ENCODE results near the gene SLC8A2.

The SLC8A2 gene

DNA sequence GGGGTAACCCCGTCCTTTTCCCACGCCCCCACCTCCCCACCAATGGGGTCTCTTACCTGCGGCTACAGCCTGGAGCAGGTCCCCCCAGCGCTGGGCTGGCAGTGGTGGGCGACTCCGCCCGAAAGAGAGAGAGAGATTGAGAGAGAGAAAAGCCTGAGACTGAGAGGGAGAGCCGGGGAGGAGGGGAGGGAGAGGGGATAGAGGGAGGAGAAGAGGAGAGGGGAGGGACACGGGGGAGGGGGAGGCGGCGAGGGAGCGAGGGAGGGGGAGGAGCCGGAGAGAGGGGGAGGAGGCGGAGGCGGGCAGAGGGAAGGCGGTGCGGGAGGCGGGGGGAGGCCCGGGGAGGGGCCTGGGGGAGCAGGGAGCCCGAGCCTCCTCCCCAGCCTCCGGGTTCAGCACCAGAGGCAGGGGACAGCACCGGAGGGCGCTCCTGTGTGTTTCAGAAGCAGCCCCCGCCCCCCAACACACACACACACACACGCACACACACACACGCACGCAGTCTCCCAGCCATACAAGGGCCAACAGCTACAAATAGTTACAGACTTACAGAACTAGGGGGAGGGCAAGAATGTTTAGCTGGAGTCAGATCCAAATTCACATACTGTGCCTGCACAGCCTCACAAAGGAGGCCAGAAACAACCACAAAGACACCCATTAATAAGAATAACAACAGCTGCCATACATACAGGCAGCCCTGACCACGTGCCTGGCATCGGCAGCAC lies at the start of gene SLC8A2:
SLC8A2 (minus strand) TSS at position 161 of the 725 bp plus-strand sequence. CDS start 5,490 bp downstream, outside the sequence.
- peak in 1 of 2 experiments; percentile 15 for DNase-seq

DNA sequence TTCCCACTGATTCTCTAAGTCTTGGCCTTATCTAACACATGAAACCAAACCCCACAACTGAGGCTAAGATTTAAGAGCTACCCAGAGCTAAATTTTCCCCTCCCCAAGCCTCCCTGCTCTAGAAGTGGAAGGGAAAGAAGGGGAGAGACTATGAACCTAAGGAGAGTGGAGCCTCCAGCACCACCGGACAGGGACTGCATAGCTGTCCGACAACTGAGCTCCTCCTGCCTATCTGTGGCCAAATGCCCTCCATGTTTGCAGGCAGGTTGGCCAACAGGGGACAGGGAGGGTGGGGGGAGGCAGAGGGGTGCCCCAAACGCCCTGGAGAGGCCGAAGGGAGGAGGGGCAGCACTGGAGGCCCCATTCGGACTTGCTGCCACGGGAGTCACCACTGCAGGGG lies 49.1 kb upstream of the SLC8A2 start:
- DNase-seq = no peak

DNA sequence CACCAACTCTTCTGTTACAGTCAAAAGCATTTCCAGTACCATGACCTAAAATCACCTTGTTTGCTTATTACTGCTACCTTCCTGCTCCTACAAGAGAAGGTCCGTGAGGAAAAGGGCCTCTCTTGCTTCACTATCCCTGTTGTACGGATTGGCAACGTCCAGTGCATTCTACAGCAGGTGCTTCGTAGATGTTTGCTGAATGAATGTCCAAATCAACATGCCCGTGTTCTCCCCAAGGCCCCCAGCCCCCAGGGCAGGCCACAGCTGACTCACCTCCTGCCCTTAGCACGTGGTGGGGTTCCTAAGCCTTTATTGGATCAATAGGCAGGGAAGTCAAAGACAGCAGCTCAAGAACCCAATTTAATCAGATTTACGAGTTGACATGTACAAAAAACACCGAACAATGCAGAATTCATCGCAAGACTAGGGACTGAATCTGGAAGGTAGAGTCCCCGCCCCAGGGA lies 48.7 kb upstream of the SLC8A2 start:
- DNase-seq = no peak

DNA sequence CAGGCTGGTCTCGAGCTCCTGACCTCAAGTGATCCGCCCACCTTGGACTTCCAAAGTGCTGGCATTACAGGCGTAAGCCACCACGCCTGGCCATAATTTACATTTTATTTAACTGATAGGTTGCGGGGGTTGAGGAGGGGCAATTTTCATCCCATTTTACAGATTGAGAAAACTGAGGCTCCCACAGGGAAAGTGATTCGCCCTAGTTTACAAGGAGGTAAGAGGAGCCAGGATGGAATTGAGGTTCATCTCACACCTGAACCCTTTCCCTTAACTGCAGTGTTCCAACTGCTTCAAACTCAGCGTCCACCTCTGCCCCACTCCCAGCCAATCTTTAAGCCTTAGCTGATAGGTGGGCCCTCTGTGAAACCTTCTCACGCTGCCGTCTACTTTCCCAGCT lies 47.2 kb upstream of the SLC8A2 start:
- no peak for DNase-seq

DNA sequence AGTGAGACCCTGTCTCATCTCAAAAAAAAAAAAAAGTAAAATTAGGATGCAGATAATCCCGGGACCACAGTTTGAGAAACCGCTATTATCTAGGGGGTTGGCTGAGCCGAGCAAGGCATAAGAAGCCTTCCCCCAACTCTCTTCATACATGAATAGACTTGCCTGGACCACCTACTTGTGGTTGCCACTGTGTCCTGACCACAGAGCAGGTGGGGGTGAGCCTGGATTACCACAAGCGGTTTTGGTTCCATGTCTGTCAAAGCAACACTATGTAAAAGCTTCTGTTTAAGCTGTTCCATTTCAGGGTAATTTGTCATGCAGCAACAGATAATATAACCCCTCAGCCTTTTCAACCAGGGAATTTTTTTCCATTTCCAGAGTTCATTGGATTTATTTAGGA lies 46.4 kb upstream of the SLC8A2 start:
- no peak for DNase-seq

- DNase-seq = peak; percentile 100
Measured at GRCh38 chr19:47514869-47515588, 43.3 kb upstream of the SLC8A2 start, which contains the start of gene NAPA. NAPA (minus strand) TSS chr19:47515063; CDS start chr19:47514940, 123 bp downstream.

GRCh38 chr19:47514151-47514868 lies 42.6 kb upstream of the SLC8A2 start:
- DNase-seq = no peak

GRCh38 chr19:47512948-47513319 lies 41.2 kb upstream of the SLC8A2 start:
- no peak for DNase-seq

DNA sequence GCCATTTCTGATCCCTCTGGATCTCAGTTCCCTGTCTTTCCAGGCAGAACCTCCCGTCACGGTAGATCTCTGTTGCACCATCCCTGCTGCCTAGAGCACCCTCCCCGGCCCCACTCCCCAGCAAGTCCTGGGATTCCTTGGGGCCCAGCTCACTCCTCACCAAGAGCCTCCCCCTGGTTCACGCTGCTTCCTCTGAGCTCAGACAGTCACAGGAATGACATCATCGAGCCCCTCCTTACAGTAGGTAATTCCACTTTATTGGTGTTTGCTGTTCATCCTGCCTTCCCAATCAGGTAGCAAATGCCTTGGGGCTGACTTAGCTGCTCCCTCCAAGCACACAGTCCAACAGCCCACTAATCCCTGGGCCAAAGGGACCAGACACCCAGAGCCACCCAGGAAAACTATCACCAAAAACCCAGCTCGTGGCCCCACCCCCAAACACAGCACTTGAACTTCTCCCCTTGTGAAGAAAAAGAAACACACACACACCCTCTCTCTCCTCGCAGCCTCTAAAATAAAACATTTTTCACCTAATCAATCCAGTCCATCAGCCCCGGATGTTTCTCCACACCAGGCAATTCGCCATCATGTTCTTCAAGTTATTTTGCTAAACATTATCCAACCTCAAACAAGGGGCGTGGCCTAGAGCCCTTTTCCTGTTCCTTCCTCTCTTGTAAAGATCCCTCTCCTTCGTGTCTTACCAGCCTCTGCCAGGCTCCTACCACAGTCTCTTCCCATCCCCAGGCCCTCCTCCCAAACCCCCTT lies 40.7 kb upstream of the SLC8A2 start:
- no peak for DNase-seq

DNA sequence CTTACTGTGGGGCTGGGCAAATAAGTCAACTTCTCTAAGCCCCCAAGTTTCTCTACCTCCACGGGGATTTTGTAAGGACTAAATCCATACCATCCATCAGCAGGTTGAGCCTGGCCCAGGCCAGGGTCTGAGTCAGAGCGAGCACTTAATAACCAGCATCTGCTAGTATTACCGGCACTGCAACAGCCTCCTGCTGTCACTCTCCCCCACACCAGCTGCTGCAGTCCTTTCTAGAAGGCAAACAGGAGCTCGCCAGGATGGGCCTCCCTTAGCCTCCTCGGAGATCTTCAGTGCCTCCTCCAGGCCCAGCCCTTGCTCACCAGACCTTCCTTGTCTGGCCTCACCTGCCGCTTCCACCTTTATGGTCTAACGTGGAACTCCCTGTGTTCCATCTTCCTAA lies 40.0 kb upstream of the SLC8A2 start:
- DNase-seq = no peak

DNA sequence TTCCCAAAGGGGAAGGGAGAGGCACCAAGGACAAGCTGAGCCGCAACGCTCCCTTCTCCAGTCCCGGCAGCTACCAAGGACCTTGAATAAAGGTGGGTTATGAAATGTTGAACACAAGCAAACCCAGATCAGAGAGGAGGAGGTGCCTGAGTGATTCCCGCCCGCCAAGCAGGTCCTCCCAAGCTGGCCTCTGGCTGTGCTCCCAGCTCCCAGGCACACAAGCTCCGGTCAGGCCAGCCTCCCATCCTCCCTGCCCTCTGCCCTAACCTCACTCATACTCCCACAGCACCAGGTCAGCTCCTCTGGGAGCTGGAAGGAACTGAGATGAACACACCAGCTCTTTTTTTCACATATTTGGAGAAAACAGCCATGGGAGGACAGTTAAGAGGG lies 39.4 kb upstream of the SLC8A2 start:
- DNase-seq = no peak

DNA sequence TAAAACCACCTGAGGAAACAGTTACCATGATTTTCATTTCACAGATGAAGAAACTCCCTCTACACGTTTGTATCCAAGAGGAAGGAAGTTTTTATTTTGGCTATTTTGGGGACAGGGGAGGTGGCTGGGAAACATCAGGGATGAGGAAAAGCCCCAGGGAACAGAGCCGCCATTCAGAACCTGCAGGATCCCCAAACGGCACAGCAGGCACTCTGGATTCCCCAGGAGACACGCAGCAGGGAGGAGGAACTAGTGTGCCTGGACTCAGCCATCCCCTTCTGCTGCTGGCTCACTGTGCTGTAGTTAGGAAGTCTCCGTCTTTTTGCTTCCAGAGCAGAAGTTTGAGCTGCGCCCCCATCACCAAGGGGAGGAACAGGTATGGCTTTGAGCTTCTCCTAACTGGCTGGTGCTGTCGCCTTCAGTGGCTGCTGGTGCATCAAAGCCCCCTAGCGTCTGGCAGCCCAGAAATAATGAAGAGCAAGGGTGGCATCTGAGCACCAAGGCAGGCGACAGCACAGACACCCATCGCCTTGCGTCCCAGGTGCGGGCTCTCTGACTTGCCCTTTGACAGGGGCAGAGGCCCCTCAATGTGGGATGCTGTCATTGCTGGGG lies 38.9 kb upstream of the SLC8A2 start:
- no peak for DNase-seq

- no peak for DNase-seq
Measured at GRCh38 chr19:47509973-47510372, 38.3 kb upstream of the SLC8A2 start.

DNA sequence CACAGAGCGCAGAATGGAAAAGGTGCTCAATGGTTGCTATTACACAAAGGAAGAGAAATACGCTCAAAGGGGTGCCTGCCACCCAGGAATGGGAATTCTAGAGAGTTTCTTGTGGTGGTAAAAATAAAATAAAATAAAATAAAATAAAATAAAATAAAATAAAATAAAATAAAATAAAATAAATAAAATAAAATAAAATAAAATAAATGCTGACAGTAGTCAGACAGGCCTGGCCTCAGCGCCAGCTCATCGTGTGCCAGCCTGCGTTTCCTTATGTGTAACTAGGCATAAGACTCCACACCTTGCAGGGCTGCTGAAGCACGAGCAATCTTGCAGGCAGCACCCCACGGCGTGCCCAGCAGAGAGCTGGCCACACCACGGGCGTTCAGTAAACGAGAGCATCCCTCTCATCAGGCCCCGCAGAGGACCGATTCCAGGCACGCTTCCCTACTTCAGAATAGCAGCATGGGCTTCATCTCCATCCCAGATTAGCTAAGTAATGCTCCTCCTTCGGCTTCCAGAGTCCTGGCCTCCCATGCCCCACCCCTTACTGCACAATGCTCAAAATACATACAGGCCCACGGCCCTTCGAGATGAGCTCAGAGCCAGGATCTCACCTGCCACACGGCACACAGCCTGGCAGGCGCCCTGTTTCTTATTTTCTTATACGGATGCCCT lies 37.6 kb upstream of the SLC8A2 start:
- no peak for DNase-seq

- no peak for DNase-seq
Measured at GRCh38 chr19:47508721-47509120, 37.0 kb upstream of the SLC8A2 start.

GRCh38 chr19:47507924-47508553 lies 36.3 kb upstream of the SLC8A2 start:
- no peak for DNase-seq

DNA sequence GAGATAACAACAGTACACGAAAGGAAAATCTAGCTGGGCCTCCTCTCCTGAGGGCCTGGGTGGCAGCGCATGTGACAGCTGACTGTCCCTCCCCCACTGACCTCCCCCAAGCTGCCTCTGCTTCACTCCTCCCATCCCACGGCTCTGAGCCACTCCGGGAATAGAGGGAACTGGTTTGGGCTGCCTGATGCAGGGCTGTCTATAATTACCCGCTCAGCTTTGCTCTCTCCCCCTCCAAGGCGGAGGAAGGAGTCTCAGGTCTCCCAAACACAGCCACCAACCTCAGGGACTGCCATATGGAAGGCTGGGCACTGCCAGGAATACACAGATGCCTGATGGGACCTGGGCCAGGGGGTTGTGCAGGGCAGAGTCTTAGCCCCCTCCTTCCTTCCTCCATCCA lies 35.3 kb upstream of the SLC8A2 start:
- DNase-seq = no peak

DNA sequence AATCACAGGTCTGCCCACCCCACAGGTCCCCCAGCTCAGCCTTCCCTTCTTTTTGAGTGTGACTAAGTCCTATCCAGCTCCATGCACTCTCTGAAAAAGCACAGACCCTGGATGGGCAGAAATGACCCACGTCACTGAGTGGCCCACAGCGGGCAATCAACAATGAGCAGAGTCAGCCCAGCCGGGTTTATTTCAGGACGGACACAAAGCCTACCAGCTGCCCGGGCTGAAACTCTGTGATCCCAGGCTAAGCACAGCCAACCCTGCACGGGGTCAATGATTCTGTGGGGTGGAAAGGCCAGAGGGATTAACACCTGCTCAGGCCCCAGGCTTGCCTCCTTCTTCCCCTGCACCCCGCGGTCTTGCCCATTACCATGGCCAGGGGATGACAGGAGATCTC lies 34.8 kb upstream of the SLC8A2 start:
- DNase-seq = no peak

GRCh38 chr19:47505506-47505905 lies 33.8 kb upstream of the SLC8A2 start:
- DNase-seq = no peak

- no peak for DNase-seq
Measured at GRCh38 chr19:47503826-47504150, 32.1 kb upstream of the SLC8A2 start.

- DNase-seq = no peak
Measured at GRCh38 chr19:47503130-47503825, 31.6 kb upstream of the SLC8A2 start.

All from NCI-H187 (cell line).